Activated B cell treated with CpG ODN at 0.5 μM for 24 hours (primary cell): ENCODE measurements around the gene CRHR1. TPM values are rescaled to one million over a fixed set of nuclear protein-coding genes. Genes with fewer than 3 reads are reported as not detected.

Experiments used
- ATAC-seq: fragments of 200-7000 bp; cut with Tn5 transposase; one replicate; pipeline ENCODE4 v1.10.0; 2021; ENCODE audit warnings: low read depth, mild to moderate bottlenecking, moderate library complexity
- CTCF ChIA-PET: fragments of 350-600 bp; sonication (Branson Sonifier 250); formaldehyde crosslinking; loops from one replicate; lab custom pipeline; 2021; ENCODE audit warnings: antibody characterized with exemption; lab: Charles Lee
- POLR2A ChIA-PET: fragments of 350-600 bp; sonication (Branson Sonifier 250); formaldehyde crosslinking; loops from one replicate; lab custom pipeline; 2021; ENCODE audit warnings: antibody characterized with exemption; lab: Charles Lee
- DNase-seq: peaks from one replicate; pipeline ENCODE4 v3.0.0; 2022
- H3K27ac Mint-ChIP-seq: one replicate; pipeline ENCODE4 v1.8.0; 2020; ENCODE audit warnings: mixed read lengths
- H3K27me3 Mint-ChIP-seq: one replicate; pipeline ENCODE4 v1.8.0; 2021; ENCODE audit warnings: mixed read lengths
- H3K36me3 Mint-ChIP-seq: one replicate; pipeline ENCODE4 v1.8.0; 2021; ENCODE audit warnings: low read depth, mixed read lengths
- H3K4me1 Mint-ChIP-seq: one replicate; pipeline ENCODE4 v1.8.0; 2021; ENCODE audit warnings: mixed read lengths
- H3K4me3 Mint-ChIP-seq: one replicate; pipeline ENCODE4 v1.8.0; 2020; ENCODE audit warnings: mild to moderate bottlenecking, mixed read lengths
- H3K9me3 Mint-ChIP-seq: one replicate; pipeline ENCODE4 v1.8.0; 2020; ENCODE audit warnings: mixed read lengths
- intact Hi-C: fragments of 100-400 bp; cut with micrococcal nuclease; formaldehyde crosslinking; loops from one replicate; pipeline ENCODE4 v1.15.1; 2024
- total RNA-seq: library from RNA; stranded (reverse); gene quantifications from 2 replicates; pipeline ENCODE4 v1.2.3, GENCODE V29; 2022
- TF ChIP-seq, protein P1 (sequence below): fragments of 200-600 bp; IDR thresholded peaks from one replicate; pipeline ENCODE4 v1.8.0; 2022; ENCODE audit warnings: antibody characterized with exemption, mild to moderate bottlenecking

CRHR1 gene
- total RNA-seq, 1 donor from 2014 or later: not detected

DNA sequence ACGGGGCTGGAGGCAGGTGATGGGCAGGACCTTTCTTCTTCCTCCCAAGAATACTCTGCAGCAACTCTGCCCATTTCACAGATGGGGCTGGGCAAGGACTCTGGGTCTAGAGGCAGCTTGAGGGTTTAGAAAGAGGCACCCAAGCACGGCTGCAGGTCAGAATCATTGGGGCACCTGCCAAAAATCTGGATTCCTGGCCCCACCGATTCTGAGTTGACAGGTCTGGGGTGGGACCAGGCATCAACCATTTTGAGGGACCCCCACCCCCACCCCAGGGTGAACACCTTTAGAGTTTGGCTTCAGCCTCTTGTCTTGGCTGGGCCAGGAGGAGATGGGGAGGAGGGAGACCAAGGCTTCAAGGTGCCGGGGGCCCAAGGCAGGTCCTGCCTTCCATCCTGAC, 65.9 kb downstream of the CRHR1 start:
- intact Hi-C loops: no loop called here
- DNase-seq (no peak), ATAC-seq (no peak)
- Mint-ChIP-seq H3K4me1 (no peaks in the 10 kb centered on the region), H3K9me3 (no peaks in the 10 kb centered on the region), H3K27ac (no peak overlapping the region), H3K36me3 (no peaks in the 10 kb centered on the region), H3K27me3 (peaks cover 20% of the 10 kb centered on the region), H3K4me3 (no peak overlapping the region)
- TF ChIP-seq, protein P1, sequence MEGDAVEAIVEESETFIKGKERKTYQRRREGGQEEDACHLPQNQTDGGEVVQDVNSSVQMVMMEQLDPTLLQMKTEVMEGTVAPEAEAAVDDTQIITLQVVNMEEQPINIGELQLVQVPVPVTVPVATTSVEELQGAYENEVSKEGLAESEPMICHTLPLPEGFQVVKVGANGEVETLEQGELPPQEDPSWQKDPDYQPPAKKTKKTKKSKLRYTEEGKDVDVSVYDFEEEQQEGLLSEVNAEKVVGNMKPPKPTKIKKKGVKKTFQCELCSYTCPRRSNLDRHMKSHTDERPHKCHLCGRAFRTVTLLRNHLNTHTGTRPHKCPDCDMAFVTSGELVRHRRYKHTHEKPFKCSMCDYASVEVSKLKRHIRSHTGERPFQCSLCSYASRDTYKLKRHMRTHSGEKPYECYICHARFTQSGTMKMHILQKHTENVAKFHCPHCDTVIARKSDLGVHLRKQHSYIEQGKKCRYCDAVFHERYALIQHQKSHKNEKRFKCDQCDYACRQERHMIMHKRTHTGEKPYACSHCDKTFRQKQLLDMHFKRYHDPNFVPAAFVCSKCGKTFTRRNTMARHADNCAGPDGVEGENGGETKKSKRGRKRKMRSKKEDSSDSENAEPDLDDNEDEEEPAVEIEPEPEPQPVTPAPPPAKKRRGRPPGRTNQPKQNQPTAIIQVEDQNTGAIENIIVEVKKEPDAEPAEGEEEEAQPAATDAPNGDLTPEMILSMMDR: no peak
- CTCF ChIA-PET: no interaction called here
- POLR2A ChIA-PET: no interaction called here

DNA sequence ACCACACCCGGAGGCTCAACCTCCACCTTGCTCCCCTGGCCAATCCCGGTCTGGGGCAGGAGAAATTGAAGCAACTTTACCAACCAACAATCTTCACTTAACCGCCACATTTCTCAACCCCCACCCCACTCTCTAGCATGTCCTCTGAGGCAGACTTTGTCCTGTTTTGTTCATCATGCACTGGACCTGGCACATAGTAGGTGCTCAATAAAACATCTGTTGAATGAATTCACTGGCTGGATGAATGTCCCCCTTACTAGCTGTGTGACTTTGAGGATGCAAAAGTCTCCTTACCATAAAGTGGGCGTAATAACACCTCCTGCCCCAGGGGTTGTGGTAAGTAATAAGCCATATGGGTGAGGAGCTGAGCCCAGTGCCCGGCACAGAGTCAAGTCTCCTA, 66.3 kb downstream of the CRHR1 start:
- Mint-ChIP-seq H3K27me3 (peaks cover 23% of the 10 kb centered on the region), H3K9me3 (no peaks in the 10 kb centered on the region), H3K4me3 (no peak overlapping the region), H3K4me1 (no peaks in the 10 kb centered on the region), H3K36me3 (no peaks in the 10 kb centered on the region), H3K27ac (no peak overlapping the region)
- ATAC-seq (no peak), DNase-seq (no peak)
- TF ChIP-seq, protein P1: no peak
- CTCF ChIA-PET: no interaction called here
- intact Hi-C loops: no loop called here
- POLR2A ChIA-PET: no interaction called here

DNA sequence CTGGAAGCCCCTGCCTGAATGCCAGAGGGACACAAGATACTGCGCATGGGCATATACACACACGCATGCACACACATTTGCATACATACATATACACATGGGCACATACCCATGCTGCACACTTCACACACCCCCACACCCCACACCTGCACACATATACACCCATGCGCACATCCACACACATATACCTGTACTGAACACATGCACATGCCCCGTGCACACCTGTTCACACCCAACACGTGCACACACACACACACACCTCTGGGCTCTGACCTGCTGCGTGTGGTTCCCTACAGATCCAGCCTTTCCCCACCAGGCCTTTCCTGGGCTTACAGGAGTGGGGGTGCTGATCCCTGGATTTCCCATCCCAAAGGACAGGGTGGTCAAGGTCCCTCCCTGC, 66.9 kb downstream of the CRHR1 start:
- Mint-ChIP-seq H3K27ac (no peak overlapping the region), H3K4me1 (no peaks in the 10 kb centered on the region), H3K9me3 (no peaks in the 10 kb centered on the region), H3K27me3 (peaks cover 26% of the 10 kb centered on the region), H3K36me3 (no peaks in the 10 kb centered on the region), H3K4me3 (no peak overlapping the region)
- intact Hi-C loops: no loop called here
- no peak for DNase-seq
- POLR2A ChIA-PET: no interaction called here
- TF ChIP-seq, protein P1: no peak
- no peak for ATAC-seq
- CTCF ChIA-PET: interaction anchor here (1.0 kb wide), 1 partner anchor 211 kb away, joined by 4 read pairs; no protein-coding TSS in a partner anchor

DNA sequence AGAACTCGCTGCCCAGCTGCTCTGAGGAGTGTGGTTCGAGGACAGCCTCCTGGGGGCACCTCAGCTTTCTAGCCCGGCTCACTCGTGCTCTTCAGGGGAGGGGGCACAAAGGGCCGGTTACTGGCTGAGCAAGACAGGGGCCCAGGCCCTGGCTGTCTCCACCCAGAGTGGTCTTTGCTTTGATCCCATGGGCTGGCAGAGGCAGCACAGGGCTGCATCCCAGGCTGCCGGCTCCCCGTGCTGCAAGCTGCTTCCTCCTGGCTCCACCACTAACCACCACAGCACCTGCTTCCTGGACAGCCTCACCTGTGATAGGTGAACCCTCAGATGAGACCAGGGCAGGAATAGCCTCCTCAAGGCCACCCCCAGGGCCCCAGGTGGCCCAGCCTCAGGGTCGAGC, 67.3 kb downstream of the CRHR1 start:
- TF ChIP-seq, protein P1: no peak
- Mint-ChIP-seq H3K4me3 (no peak overlapping the region), H3K27me3 (peaks cover 27% of the 10 kb centered on the region), H3K36me3 (no peaks in the 10 kb centered on the region), H3K27ac (no peak overlapping the region), H3K9me3 (no peaks in the 10 kb centered on the region), H3K4me1 (no peaks in the 10 kb centered on the region)
- POLR2A ChIA-PET: no interaction called here
- DNase-seq (no peak), ATAC-seq (no peak)
- CTCF ChIA-PET: interaction anchor here (1.0 to 1.7 kb wide), 7 partner anchors 10 to 215 kb away, joined by 3 to 8 read pairs (median 4); no protein-coding TSS in a partner anchor
- intact Hi-C loops: no loop called here

DNA sequence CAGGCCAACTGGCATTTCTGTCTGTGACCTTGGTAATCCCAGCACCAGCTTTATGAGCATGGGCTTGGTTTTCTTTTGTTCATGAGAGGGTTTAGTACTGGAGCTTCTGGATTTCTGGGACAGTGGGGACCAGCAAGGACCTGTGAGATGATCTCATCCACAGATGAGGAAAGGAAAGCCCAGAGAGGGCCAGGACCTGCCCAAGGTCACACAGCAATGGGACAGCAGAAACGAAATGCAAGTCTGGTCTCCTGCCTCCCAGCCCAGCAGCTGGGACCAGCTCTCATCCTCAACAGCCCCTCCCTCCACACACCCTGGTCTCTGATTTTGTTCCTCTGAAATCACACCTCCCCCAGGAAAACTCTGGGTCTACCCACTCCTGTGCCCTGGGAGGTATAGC, 67.8 kb downstream of the CRHR1 start:
- Mint-ChIP-seq H3K4me3 (no peak overlapping the region), H3K36me3 (no peaks in the 10 kb centered on the region), H3K9me3 (no peaks in the 10 kb centered on the region), H3K27ac (no peak overlapping the region), H3K27me3 (peaks cover 27% of the 10 kb centered on the region), H3K4me1 (no peaks in the 10 kb centered on the region)
- ChIA-PET POLR2A (no interaction called here), CTCF (interaction anchor here (0.8 to 1.7 kb wide), 10 partner anchors 10 to 633 kb away, joined by 3 to 8 read pairs (median 4); no protein-coding TSS in a partner anchor)
- no peak for ATAC-seq
- TF ChIP-seq, protein P1: no peak
- intact Hi-C loops: no loop called here
- DNase-seq: no peak
